Naive thymus-derived CD4-positive, alpha-beta T cell (primary cell): Measurements from ENCODE around the gene GBP4. TPM values are rescaled to one million over a fixed set of nuclear protein-coding genes. Genes with fewer than 3 reads are reported as not detected.

Experiments
- ATAC-seq: fragments of 150-1000 bp; cut with Tn5 transposase; 2 replicates; pipeline ENCODE4 v1.10.0; 2021; ENCODE audit warnings: mild to moderate bottlenecking, moderate library complexity
- CTCF ChIA-PET: fragments of 350-600 bp; sonication (Branson Sonifier 250); formaldehyde crosslinking; loops from one replicate; lab custom pipeline; 2021; ENCODE audit warnings: antibody characterized with exemption; lab: Charles Lee
- POLR2A ChIA-PET: fragments of 350-600 bp; sonication (Branson Sonifier 250); formaldehyde crosslinking; loops from one replicate; lab custom pipeline; 2021; ENCODE audit warnings: antibody characterized with exemption, inconsistent platforms; lab: Charles Lee
- DNase-seq, 9 donors: peaks; one replicate each; pipeline versions ENCODE4 v3.0.0 to v3.0.0-alpha.2; 2020 to 2022; ENCODE audit warnings: mixed read lengths in 1 of 9
- H3K27ac ChIP-seq: one replicate; pipeline ENCODE4 v1.7.0; 2013; ENCODE audit warnings: mild to moderate bottlenecking, low read depth, low read length, moderate library complexity
- H3K27me3 ChIP-seq, 2 donors: one replicate each; pipeline ENCODE4 v1.7.0; 2013; ENCODE audit warnings: low read length in 2 of 2, mild to moderate bottlenecking in 2 of 2, moderate library complexity in 2 of 2; ENCODE audit not compliant: control insufficient read depth in 2 of 2, insufficient read depth in 2 of 2
- H3K36me3 ChIP-seq, 3 experiments: 1 replicate in 2 of 3; 2 replicates in 1 of 3; pipeline ENCODE4 v1.7.0; 2013; ENCODE audit warnings: low read length in 3 of 3, mild to moderate bottlenecking in 3 of 3, moderate library complexity in 1 of 3; ENCODE audit not compliant: insufficient read depth in 3 of 3, control insufficient read depth in 2 of 3
- H3K4me1 ChIP-seq, 2 donors: one replicate each; pipeline ENCODE4 v1.7.0; 2013; ENCODE audit warnings: low read length in 2 of 2, mild to moderate bottlenecking in 2 of 2, moderate library complexity in 1 of 2; ENCODE audit not compliant: control insufficient read depth in 2 of 2, insufficient read depth in 2 of 2
- H3K4me3 ChIP-seq: 2 replicates; pipeline ENCODE4 v1.7.0; 2013; ENCODE audit warnings: mild to moderate bottlenecking, low read length
- H3K9me3 ChIP-seq, 3 experiments: 1 replicate in 2 of 3; 2 replicates in 1 of 3; pipeline ENCODE4 v1.7.0; 2013; ENCODE audit warnings: low read length in 3 of 3; ENCODE audit not compliant: control insufficient read depth in 2 of 3
- H3K27ac Mint-ChIP-seq, 9 donors: one replicate each; pipeline ENCODE4 v1.8.0; 2020 to 2022; ENCODE audit warnings: mixed read lengths in 9 of 9, mild to moderate bottlenecking in 8 of 9, moderate library complexity in 5 of 9, inconsistent platforms in 2 of 9
- H3K27me3 Mint-ChIP-seq, 5 donors: one replicate each; pipeline ENCODE4 v1.8.0; 2021 to 2022; ENCODE audit warnings: mixed read lengths in 5 of 5, mild to moderate bottlenecking in 1 of 5
- H3K36me3 Mint-ChIP-seq, 5 donors: one replicate each; pipeline ENCODE4 v1.8.0; 2020 to 2022; ENCODE audit warnings: mixed read lengths in 5 of 5, mild to moderate bottlenecking in 3 of 5, inconsistent platforms in 1 of 5
- H3K4me1 Mint-ChIP-seq, 7 donors: one replicate each; pipeline ENCODE4 v1.8.0; 2020 to 2022; ENCODE audit warnings: mixed read lengths in 7 of 7, mild to moderate bottlenecking in 3 of 7, inconsistent platforms in 1 of 7
- H3K4me3 Mint-ChIP-seq, 10 donors: one replicate each; pipeline ENCODE4 v1.8.0; 2020 to 2022; ENCODE audit warnings: mild to moderate bottlenecking in 10 of 10, mixed read lengths in 10 of 10, moderate library complexity in 6 of 10, inconsistent platforms in 2 of 10
- H3K9me3 Mint-ChIP-seq, 11 donors: one replicate each; pipeline ENCODE4 v1.8.0; 2020 to 2022; ENCODE audit warnings: mixed read lengths in 11 of 11, mild to moderate bottlenecking in 4 of 11, inconsistent platforms in 1 of 11, moderate library complexity in 1 of 11
- intact Hi-C, 2 donors: fragments of 100-400 bp; cut with micrococcal nuclease; formaldehyde crosslinking; loops; one replicate each; pipeline ENCODE4 v1.15.1; 2023
- polyA plus RNA-seq, 2 donors: library from polyadenylated mRNA; unstranded; fragments of 300-500 nt; fragmentation: Illumina TruSeq; gene quantifications; one replicate each; pipeline ENCODE4 v1.2.3, GENCODE V29; 2021
- total RNA-seq, 6 experiments: library from RNA in 5 of 6; stranded (reverse) in 5 of 6; gene quantifications; 1 replicate in 5 of 6; 2 replicates in 1 of 6; pipeline ENCODE4 v1.2.3 and lab custom pipeline; 2021 to 2026

GBP4 gene
- total and polyA plus RNA-seq, 7 experiments from 2014 or later: 29.1 to 174 (median 37.4) TPM

- CTCF ChIA-PET: no interaction called here
- Mint-ChIP-seq H3K9me3 (peaks cover 0 to 8% (median 0%) of the 10 kb centered on the region in 11 donors), H3K4me3 (no peak overlapping the region), H3K36me3 (peaks cover 0 to 10% (median 0%) of the 10 kb centered on the region in 5 donors), H3K27ac (no peak overlapping the region), H3K4me1 (peaks cover 0 to 14% (median 10%) of the 10 kb centered on the region in 7 donors), H3K27me3 (peaks cover 0 to 8% (median 0%) of the 10 kb centered on the region in 5 donors)
- no peak overlapping the region for H3K4me3 ChIP-seq
- no peak overlapping the region for H3K27ac ChIP-seq
- ATAC-seq (no peak), DNase-seq (no peak)
- no peaks in the 10 kb centered on the region for H3K9me3 ChIP-seq
- no peaks in the 10 kb centered on the region for H3K36me3 ChIP-seq
- POLR2A ChIA-PET: interaction anchor here (1.0 to 1.7 kb wide), 2 partner anchors 18 to 23 kb away, joined by 4 to 5 read pairs; no protein-coding TSS in a partner anchor
- intact Hi-C loops: no loop called here
- H3K27me3 ChIP-seq: no peaks in the 10 kb centered on the region
- H3K4me1 ChIP-seq: no peaks in the 10 kb centered on the region
These were observed 49.5 kb downstream of the GBP4 start for GRCh38 chr1:89149229-89149628.

GRCh38 chr1:89147678-89148658 lies 50.8 kb downstream of the GBP4 start:
- Histone ChIP-seq H3K36me3 (no peaks in the 10 kb centered on the region), H3K27ac (no peak overlapping the region), H3K27me3 (no peaks in the 10 kb centered on the region), H3K4me1 (no peaks in the 10 kb centered on the region), H3K4me3 (no peak overlapping the region), H3K9me3 (no peaks in the 10 kb centered on the region)
- Mint-ChIP-seq H3K27ac (no peak overlapping the region), H3K4me1 (peaks cover 0 to 13% (median 10%) of the 10 kb centered on the region in 7 donors), H3K4me3 (no peak overlapping the region), H3K36me3 (peaks cover 0 to 6% (median 0%) of the 10 kb centered on the region in 5 donors), H3K9me3 (peaks cover 0 to 3% (median 0%) of the 10 kb centered on the region in 11 donors), H3K27me3 (peaks cover 0 to 8% (median 0%) of the 10 kb centered on the region in 5 donors)
- intact Hi-C loops: no loop called here
- ATAC-seq (no peak), DNase-seq (no peak)
- ChIA-PET CTCF (interaction anchor here (0.6 kb wide), 1 partner anchor 154 kb away, joined by 3 read pairs; no protein-coding TSS in a partner anchor), POLR2A (interaction anchor here (1.0 to 1.7 kb wide), 2 partner anchors 17 to 21 kb away, joined by 4 to 5 read pairs; no protein-coding TSS in a partner anchor)

- no peaks in the 10 kb centered on the region for H3K9me3 ChIP-seq
- peaks cover 0 to 8% (median 0%) of the 10 kb centered on the region in 5 donors for H3K27me3 Mint-ChIP-seq
- H3K4me3 ChIP-seq: no peak overlapping the region
- no peaks in the 10 kb centered on the region for H3K27me3 ChIP-seq
- intact Hi-C loops: no loop called here
- ChIA-PET CTCF (no interaction called here), POLR2A (interaction anchor here (0.7 kb wide), 1 partner anchor 9 kb away, joined by 3 read pairs; no protein-coding TSS in a partner anchor)
- no peak for ATAC-seq
- no peak overlapping the region for H3K27ac ChIP-seq
- H3K9me3 Mint-ChIP-seq: peaks cover 0 to 3% (median 0%) of the 10 kb centered on the region in 11 donors
- no peak overlapping the region for H3K27ac Mint-ChIP-seq
- H3K4me1 Mint-ChIP-seq: peaks cover 2 to 15% (median 10%) of the 10 kb centered on the region in 7 donors
- DNase-seq: no peak
- no peaks in the 10 kb centered on the region for H3K4me1 ChIP-seq
- no peak overlapping the region for H3K4me3 Mint-ChIP-seq
- peaks cover 0 to 6% (median 0%) of the 10 kb centered on the region in 5 donors for H3K36me3 Mint-ChIP-seq
- no peaks in the 10 kb centered on the region for H3K36me3 ChIP-seq
These were observed 52.0 kb downstream of the GBP4 start for GRCh38 chr1:89146721-89147120.

- intact Hi-C loops: no loop called here
- peaks cover 0 to 4% (median 0%) of the 10 kb centered on the region in 11 donors for H3K9me3 Mint-ChIP-seq
- H3K27ac ChIP-seq: no peak overlapping the region
- no peak overlapping the region for H3K27ac Mint-ChIP-seq
- no peaks in the 10 kb centered on the region for H3K36me3 ChIP-seq
- peaks cover 3 to 20% (median 14%) of the 10 kb centered on the region in 7 donors for H3K4me1 Mint-ChIP-seq
- no peaks in the 10 kb centered on the region for H3K27me3 ChIP-seq
- H3K4me3 ChIP-seq: no peak overlapping the region
- H3K4me3 Mint-ChIP-seq: no peak overlapping the region
- DNase-seq (no peak), ATAC-seq (no peak)
- H3K9me3 ChIP-seq: no peaks in the 10 kb centered on the region
- no peaks in the 10 kb centered on the region for H3K4me1 ChIP-seq
- ChIA-PET CTCF (interaction anchor here (0.7 kb wide), 1 partner anchor 1867 kb away, joined by 3 read pairs; no protein-coding TSS in a partner anchor), POLR2A (no interaction called here)
- peaks cover 0 to 8% (median 0%) of the 10 kb centered on the region in 5 donors for H3K27me3 Mint-ChIP-seq
- H3K36me3 Mint-ChIP-seq: peaks cover 0 to 8% (median 0%) of the 10 kb centered on the region in 5 donors
These were observed 55.3 kb downstream of the GBP4 start for GRCh38 chr1:89143484-89143883.

- POLR2A ChIA-PET: no interaction called here
- peaks cover 0 to 18% (median 0%) of the 10 kb centered on the region in 5 donors for H3K36me3 Mint-ChIP-seq
These were observed 56.6 kb downstream of the GBP4 start for GRCh38 chr1:89142160-89142559.

GRCh38 chr1:89133747-89134146 lies 65.0 kb downstream of the GBP4 start:
- no peak for ATAC-seq
- no peaks in the 10 kb centered on the region for H3K27me3 ChIP-seq
- peaks cover 12 to 15% of the 10 kb centered on the region in 2 donors for H3K4me1 ChIP-seq
- peaks cover 0 to 26% (median 7%) of the 10 kb centered on the region in 11 donors for H3K9me3 Mint-ChIP-seq
- DNase-seq: no peak
- H3K36me3 ChIP-seq: no peaks in the 10 kb centered on the region
- peaks cover 0 to under 1% (median 0%) of the 10 kb centered on the region in 5 donors for H3K27me3 Mint-ChIP-seq
- H3K4me3 ChIP-seq: no peak overlapping the region
- H3K4me1 Mint-ChIP-seq: peaks cover 11 to 25% (median 22%) of the 10 kb centered on the region in 7 donors
- peaks cover 0 to 45% (median 5%) of the 10 kb centered on the region in 5 donors for H3K36me3 Mint-ChIP-seq
- H3K9me3 ChIP-seq: no peaks in the 10 kb centered on the region
- intact Hi-C loops: no loop called here
- H3K4me3 Mint-ChIP-seq: no peak overlapping the region
- CTCF ChIA-PET: no interaction called here
- no peak overlapping the region for H3K27ac ChIP-seq
- POLR2A ChIA-PET: interaction anchor here (1.1 kb wide), 1 partner anchor 19 kb away, joined by 3 read pairs; no protein-coding TSS in a partner anchor
- H3K27ac Mint-ChIP-seq: no peak overlapping the region

More at GRCh38 chr1:89142160-89142559, 56.6 kb downstream of the GBP4 start:
- Histone ChIP-seq H3K4me3 (no peak overlapping the region), H3K27me3 (no peaks in the 10 kb centered on the region), H3K36me3 (no peaks in the 10 kb centered on the region), H3K9me3 (no peaks in the 10 kb centered on the region), H3K4me1 (no peaks in the 10 kb centered on the region), H3K27ac (no peak overlapping the region)
- H3K4me3 Mint-ChIP-seq: no peak overlapping the region
- peaks cover 3 to 20% (median 14%) of the 10 kb centered on the region in 7 donors for H3K4me1 Mint-ChIP-seq
- CTCF ChIA-PET: no interaction called here
- no peak overlapping the region for H3K27ac Mint-ChIP-seq
- intact Hi-C loops: no loop called here
- H3K9me3 Mint-ChIP-seq: peaks cover 0 to 12% (median 0%) of the 10 kb centered on the region in 11 donors
- no peak for ATAC-seq
- DNase-seq: no peak
- no peaks in the 10 kb centered on the region for H3K27me3 Mint-ChIP-seq
